ENCODE measurements around the gene HMBS. TPM values are rescaled to one million over a fixed set of nuclear protein-coding genes. Genes with fewer than 3 reads are reported as not detected.
"Not testable (repeated sequence)": the region's sequence is repeated elsewhere in the genome, so short reads cannot be mapped to it uniquely, and the experiment has no call there.

The HMBS gene
- total RNA-seq, 4 donors from 2014 or later: 10.7 to 21.7 (median 15.0) TPM

DNA sequence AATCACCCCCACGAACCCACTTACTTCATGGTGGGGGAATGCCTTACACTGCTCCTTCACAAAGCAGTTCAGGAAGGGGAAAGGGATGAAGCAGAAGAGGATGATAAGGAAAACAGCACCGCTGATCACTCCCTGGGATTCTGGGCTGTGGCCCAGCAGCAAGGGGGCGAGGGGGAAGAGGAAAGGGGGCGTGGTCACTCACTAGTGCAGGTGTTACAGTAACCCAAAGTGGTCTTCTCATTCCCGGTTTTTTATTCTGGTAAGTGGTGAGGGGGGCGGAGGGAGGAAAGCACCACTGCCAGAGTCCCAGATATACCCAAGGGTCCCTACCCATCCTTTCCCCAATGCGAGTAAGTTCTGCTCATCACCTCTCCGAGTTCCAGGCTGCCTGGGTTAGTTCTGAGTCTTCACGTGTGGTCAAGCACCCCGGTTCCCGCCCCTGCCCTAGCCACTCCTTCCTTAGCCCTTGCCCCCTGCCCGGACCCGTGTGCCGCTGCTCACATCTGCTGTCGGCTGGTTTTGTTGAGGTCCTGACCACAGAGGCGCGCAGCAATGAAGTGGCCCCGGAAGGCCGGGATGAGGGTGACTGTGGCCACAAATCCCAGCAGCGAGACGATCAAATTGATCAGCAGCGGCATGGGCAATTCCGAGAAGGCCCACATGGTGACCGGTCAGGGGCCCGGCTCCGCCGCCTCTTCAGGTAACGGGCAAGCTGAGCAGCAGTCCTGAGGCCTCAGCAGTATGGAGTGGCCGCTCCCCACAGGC lies 16.5 kb downstream of the HMBS start:
- Histone ChIP-seq H3K27ac (peak overlapping the region; percentile 88 to 92 (median 89)), H3K9me3 (no peaks in the 10 kb centered on the region), H3K4me3 (peak overlapping the region; percentile 73 to 97 (median 82)), H3K27me3 (no peaks in the 10 kb centered on the region), H3K36me3 (peaks cover 0 to 17% (median 0%) of the 10 kb centered on the region in 3 donors), H3K4me1 (peaks cover 0 to 25% (median 9%) of the 10 kb centered on the region in 4 donors)
- DNase-seq: peak in 1 of 3 donors; percentile 25
- TF ChIP-seq CTCF (IDR thresholded peaks at IDR 0.05): peak in 3 of 6 experiments; percentile 30 to 39 (median 33)
- peak in 1 of 2 donors; percentile 8 for TF ChIP-seq POLR2A (IDR thresholded peaks at IDR 0.05)

GRCh38 chr11:119101759-119102423 lies 17.2 kb downstream of the HMBS start, which contains the start of gene DPAGT1:
Gene DPAGT1, minus strand, starts transcription at chr11:119101853. Its CDS starts 198 bp downstream, at chr11:119101655.
- H3K4me3 ChIP-seq: peak within 1 kb of the TSS; percentile 73 to 97 (median 82)
- H3K27me3 ChIP-seq: no peaks in the 10 kb centered on the region
- peak; percentile 86 to 95 (median 88) for DNase-seq
- TF ChIP-seq CTCF (IDR thresholded peaks at IDR 0.05) (peak in 2 of 6 experiments; percentile 1 to 5), POLR2A (IDR thresholded peaks at IDR 0.05) (peak; percentile 13 to 52)
- H3K27ac ChIP-seq: peak within 1 kb of the TSS; percentile 88 to 92 (median 89)
- no peaks in the 10 kb centered on the region for H3K9me3 ChIP-seq
- peaks cover 4 to 32% (median 9%) of the 10 kb centered on the region in 4 donors for H3K4me1 ChIP-seq
- H3K36me3 ChIP-seq: peaks cover 0 to 16% (median 0%) of the 10 kb centered on the region in 3 donors

DNA sequence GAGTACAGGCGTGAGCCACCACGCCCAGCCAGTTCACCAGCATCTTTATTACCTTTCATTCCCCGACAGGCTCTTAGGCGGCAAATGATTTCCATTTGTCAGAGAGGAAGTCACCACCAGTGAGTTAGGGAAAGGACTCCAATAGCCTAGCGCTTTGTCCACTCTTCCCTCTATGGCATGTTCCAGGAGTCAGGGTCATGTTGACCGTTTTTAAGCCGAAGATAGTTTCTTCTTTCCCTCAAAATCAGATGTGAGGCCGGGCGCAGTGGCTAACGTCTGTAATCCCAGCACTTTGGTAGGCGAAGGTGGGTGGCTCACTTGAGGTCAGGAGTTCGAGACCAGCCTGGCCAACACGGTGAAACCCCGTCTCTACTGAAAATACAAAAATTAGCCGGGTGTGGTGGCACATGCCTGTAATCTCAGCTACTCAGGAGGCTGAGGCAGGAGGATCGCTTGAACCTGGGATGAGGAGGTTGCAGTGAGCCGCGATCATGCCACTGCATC lies 18.5 kb downstream of the HMBS start:
- peak overlapping the region in 3 of 4 donors; percentile 73 to 97 (median 85) for H3K4me3 ChIP-seq
- H3K4me1 ChIP-seq: peaks cover 4 to 33% (median 10%) of the 10 kb centered on the region in 4 donors
- peak in 1 of 3 donors; percentile 27 for DNase-seq

GRCh38 chr11:119103793-119104192 lies 19.1 kb downstream of the HMBS start:
- H3K27ac ChIP-seq: peak overlapping the region in 1 of 4 donors; percentile 89

More for the DNA sequence above, 18.5 kb downstream of the HMBS start:
- H3K9me3 ChIP-seq, H3K36me3 ChIP-seq, H3K27me3 ChIP-seq: not testable (repeated sequence)
- H3K27ac ChIP-seq: peak overlapping the region; percentile 88 to 92 (median 89)

More at GRCh38 chr11:119103793-119104192, 19.1 kb downstream of the HMBS start:
- no peaks in the 10 kb centered on the region for H3K36me3 ChIP-seq
- H3K4me1 ChIP-seq: peaks cover 4 to 39% (median 15%) of the 10 kb centered on the region in 4 donors
- no peak overlapping the region for H3K4me3 ChIP-seq
- peak in 1 of 3 donors; percentile 10 for DNase-seq
- no peaks in the 10 kb centered on the region for H3K9me3 ChIP-seq
- TF ChIP-seq POLR2A (IDR thresholded peaks at IDR 0.05): no peak
- TF ChIP-seq CTCF (IDR thresholded peaks at IDR 0.05): peak in 2 of 6 experiments; percentile 40 to 42
- no peaks in the 10 kb centered on the region for H3K27me3 ChIP-seq
